NB4 (cell line): ENCODE data around the gene CYP27C1.

Source experiments
- POLR2A ChIP-seq: IDR thresholded peaks from 2 replicates; pipeline ENCODE4 v1.6.1; 2011; ENCODE audit warnings: mild to moderate bottlenecking; ENCODE audit not compliant: insufficient read length; ENCODE audit errors: extremely low read depth
- TF ChIP-seq, protein P1 (sequence below): IDR thresholded peaks from one replicate; pipeline ENCODE4 v1.5.1; 2012; ENCODE audit warnings: low read depth, low read length
- TF ChIP-seq, protein P2 (sequence below): IDR thresholded peaks from 2 replicates; pipeline ENCODE4 v1.6.1; 2011; ENCODE audit warnings: low read depth, low read length

GRCh38 chr2:127219171-127220070 is 678 bp downstream of the CYP27C1 start:
- TF ChIP-seq, protein P1, sequence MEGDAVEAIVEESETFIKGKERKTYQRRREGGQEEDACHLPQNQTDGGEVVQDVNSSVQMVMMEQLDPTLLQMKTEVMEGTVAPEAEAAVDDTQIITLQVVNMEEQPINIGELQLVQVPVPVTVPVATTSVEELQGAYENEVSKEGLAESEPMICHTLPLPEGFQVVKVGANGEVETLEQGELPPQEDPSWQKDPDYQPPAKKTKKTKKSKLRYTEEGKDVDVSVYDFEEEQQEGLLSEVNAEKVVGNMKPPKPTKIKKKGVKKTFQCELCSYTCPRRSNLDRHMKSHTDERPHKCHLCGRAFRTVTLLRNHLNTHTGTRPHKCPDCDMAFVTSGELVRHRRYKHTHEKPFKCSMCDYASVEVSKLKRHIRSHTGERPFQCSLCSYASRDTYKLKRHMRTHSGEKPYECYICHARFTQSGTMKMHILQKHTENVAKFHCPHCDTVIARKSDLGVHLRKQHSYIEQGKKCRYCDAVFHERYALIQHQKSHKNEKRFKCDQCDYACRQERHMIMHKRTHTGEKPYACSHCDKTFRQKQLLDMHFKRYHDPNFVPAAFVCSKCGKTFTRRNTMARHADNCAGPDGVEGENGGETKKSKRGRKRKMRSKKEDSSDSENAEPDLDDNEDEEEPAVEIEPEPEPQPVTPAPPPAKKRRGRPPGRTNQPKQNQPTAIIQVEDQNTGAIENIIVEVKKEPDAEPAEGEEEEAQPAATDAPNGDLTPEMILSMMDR = no peak
- TF ChIP-seq, protein P2, sequence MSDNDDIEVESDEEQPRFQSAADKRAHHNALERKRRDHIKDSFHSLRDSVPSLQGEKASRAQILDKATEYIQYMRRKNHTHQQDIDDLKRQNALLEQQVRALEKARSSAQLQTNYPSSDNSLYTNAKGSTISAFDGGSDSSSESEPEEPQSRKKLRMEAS = no peak
- no peak for TF ChIP-seq POLR2A
